HUES64 (cell line): Measurements from ENCODE around the gene HOXD9.
A peak's percentile ranks its signal among the peaks of the same experiment; 100 is the strongest.

Source experiments
- H3K27ac ChIP-seq: 2 replicates; pipeline ENCODE4 v1.7.0; 2013; ENCODE audit warnings: low read depth, low read length, inconsistent platforms
- H3K27me3 ChIP-seq: 2 replicates; pipeline ENCODE4 v1.6.1; 2013; ENCODE audit warnings: mild to moderate bottlenecking, low read length; ENCODE audit not compliant: insufficient read depth
- H3K36me3 ChIP-seq: 2 replicates; pipeline ENCODE4 v1.6.1; 2013; ENCODE audit warnings: mild to moderate bottlenecking, low read length; ENCODE audit not compliant: insufficient read depth
- H3K4me1 ChIP-seq: 2 replicates; pipeline ENCODE4 v1.6.1; 2013; ENCODE audit warnings: mild to moderate bottlenecking, low read length, moderate library complexity; ENCODE audit not compliant: insufficient read depth
- H3K4me3 ChIP-seq: 2 replicates; pipeline ENCODE4 v1.5.1; 2013; ENCODE audit warnings: mild to moderate bottlenecking, low read length, moderate library complexity
- H3K9ac ChIP-seq: 2 replicates; pipeline ENCODE4 v1.6.1; 2013; ENCODE audit warnings: mild to moderate bottlenecking, low read depth, low read length
- H3K9me3 ChIP-seq: 2 replicates; pipeline ENCODE4 v1.6.1; 2013; ENCODE audit warnings: low read depth, low read length; ENCODE audit not compliant: insufficient read depth
- WGBS: fragments of 150-250, 120-280 bp; methylation state at CpG from one replicate; pipeline ENCODE4 v1.1.7; 2013; ENCODE audit warnings: missing lambda C conversion rate; 5-methylcytosine and 5-hydroxymethylcytosine counted together

Gene HOXD9

DNA sequence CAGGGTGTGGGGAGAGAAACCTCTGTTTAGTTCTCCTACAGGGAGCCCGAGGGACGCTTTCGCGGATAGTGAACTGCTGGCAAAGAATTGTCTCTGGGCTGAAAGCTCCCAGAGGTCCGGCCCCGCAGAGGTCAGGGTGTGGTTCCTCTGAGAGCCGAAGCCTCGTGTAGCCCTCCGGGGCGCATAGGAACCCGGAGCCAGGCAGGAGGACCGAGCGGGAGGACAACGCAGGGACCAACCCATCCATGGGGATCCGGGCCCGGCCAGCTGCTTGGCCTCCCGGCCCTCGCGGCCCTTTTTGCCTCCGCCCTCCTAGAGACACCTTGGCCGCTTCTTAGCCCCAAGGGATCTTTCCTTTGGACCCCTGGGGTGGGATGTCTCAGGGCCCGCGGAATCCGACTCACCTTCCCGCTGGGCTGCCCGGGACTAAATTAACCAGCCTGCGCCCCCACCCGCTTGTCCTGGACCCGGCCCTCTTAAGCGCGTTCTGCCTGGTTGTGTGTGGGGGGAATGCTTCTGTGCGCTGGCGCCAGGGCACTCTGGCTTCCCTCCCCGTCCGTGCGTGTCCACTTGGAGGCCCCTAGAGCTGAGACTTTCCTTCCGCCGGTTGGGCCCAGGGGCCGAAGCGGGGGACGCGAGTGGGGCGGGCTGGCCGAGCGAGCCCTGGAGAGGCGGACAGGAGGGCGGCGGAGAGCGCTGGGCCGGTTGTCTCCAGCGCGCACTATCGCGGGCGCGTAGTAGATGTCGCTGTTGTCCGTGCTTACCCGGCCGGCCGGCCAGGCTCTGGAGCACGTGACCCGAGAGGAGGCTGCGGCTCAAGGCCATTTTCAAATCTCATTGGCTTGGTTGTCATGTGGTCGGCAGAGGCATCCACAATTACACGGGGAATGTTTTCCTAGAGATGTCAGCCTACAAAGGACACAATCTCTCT is 6.4 kb upstream of the HOXD9 start, which contains the start of gene HOXD10:
TSS of gene HOXD10 (plus strand) at position 896 of the 931 bp plus-strand sequence. CDS start 56 bp downstream, outside the sequence.
- Histone ChIP-seq H3K36me3 (no peaks in the 10 kb centered on the region), H3K9ac (no peak within 1 kb of the TSS), H3K4me1 (peaks cover 4% of the 10 kb centered on the region; the same call in 1 of the 2 replicates), H3K27ac (no peak within 1 kb of the TSS), H3K27me3 (peaks cover 100% of the 10 kb centered on the region), H3K4me3 (no peak within 1 kb of the TSS), H3K9me3 (peaks cover 7% of the 10 kb centered on the region; the same call in 1 of the 2 replicates)
- 4% methylated on average over 66 of the region's 66 CpGs for WGBS

DNA sequence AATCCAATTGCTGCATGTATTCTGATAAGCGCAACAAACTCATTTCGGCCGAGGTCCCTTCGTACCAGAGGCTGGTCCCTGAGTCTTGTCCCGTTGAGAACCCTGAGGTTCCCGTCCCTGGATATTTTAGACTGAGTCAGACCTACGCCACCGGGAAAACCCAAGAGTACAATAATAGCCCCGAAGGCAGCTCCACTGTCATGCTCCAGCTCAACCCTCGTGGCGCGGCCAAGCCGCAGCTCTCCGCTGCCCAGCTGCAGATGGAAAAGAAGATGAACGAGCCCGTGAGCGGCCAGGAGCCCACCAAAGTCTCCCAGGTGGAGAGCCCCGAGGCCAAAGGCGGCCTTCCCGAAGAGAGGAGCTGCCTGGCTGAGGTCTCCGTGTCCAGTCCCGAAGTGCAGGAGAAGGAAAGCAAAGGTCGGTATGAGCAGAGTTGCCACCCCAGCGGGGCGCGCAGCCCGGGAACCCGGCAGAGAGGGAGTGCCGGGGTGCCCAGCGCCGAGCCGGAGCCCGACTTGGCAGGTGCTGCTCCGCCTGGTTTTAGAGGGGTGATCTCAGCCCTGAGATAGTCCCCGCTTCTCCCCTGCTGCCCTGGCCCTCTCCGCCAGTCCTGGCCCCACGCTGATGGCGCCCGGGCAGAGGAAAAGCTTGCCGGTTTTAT is 5.2 kb upstream of the HOXD9 start:
- no peak overlapping the region for H3K4me3 ChIP-seq
- no peak overlapping the region for H3K9ac ChIP-seq
- H3K4me1 ChIP-seq = peaks cover 4% of the 10 kb centered on the region; the same call in 1 of the 2 replicates
- WGBS = 72% methylated on average over 40 of the region's 40 CpGs
- H3K36me3 ChIP-seq = no peaks in the 10 kb centered on the region
- no peak overlapping the region for H3K27ac ChIP-seq
- peaks cover 100% of the 10 kb centered on the region for H3K27me3 ChIP-seq
- H3K9me3 ChIP-seq = peaks cover 7% of the 10 kb centered on the region; the same call in 1 of the 2 replicates

DNA sequence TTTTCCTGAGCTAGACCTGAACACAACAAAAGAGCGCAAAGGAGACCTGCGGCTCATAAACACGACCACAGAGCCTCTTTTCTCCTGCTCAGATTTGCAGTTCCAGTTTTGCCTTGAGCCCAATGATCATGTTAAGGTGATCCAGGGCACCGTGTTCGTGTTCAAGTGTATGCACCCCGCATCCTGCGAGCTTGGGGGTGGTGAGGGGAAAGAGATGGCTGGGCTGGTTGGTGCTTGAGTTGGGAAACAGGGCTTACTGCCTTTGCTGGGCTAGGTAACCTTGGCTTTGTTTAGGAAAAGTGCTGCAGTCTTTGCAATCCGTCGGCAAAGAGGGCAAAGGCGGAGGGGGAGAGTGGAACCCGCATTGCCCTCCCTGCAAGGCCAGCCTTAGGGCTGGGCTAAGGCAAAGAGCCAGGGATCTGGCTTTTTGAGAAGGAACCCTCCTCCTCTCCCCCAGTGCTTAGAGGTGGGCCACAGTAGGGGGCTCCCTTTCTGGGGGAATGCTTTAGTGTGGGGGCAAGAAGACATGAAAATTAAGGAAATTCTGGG is 4.6 kb upstream of the HOXD9 start:
- Histone ChIP-seq H3K9me3 (peaks cover 7% of the 10 kb centered on the region; the same call in 1 of the 2 replicates), H3K27me3 (peaks cover 100% of the 10 kb centered on the region), H3K9ac (no peak overlapping the region), H3K4me3 (no peak overlapping the region), H3K36me3 (no peaks in the 10 kb centered on the region), H3K27ac (no peak overlapping the region), H3K4me1 (peaks cover 4% of the 10 kb centered on the region; the same call in 1 of the 2 replicates)
- WGBS = 54% methylated on average over 11 of the region's 11 CpGs

DNA sequence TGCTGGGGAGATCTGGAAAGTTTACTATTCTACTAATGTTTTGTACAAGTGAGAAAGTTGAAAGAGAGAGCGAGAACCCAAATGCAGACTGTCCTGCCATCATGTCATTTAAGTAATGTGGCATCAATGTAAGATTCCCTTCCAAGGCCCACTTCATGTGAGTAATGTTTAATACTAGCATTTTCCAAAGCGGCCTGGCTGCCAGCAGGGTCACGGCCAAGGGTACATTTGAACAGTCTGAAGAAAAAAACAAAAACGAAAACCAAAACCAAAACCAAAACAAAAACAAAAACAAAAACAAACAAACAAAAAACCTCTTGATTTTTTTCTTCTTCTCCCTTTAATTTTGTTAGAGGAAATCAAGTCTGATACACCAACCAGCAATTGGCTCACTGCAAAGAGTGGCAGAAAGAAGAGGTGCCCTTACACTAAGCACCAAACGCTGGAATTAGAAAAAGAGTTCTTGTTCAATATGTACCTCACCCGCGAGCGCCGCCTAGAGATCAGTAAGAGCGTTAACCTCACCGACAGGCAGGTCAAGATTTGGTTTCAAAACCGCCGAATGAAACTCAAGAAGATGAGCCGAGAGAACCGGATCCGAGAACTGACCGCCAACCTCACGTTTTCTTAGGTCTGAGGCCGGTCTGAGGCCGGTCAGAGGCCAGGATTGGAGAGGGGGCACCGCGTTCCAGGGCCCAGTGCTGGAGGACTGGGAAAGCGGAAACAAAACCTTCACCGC is 3.7 kb upstream of the HOXD9 start:
- Histone ChIP-seq H3K27ac (no peak overlapping the region), H3K36me3 (no peaks in the 10 kb centered on the region), H3K4me1 (peaks cover 4% of the 10 kb centered on the region; the same call in 1 of the 2 replicates), H3K4me3 (no peak overlapping the region), H3K9ac (no peak overlapping the region), H3K27me3 (peaks cover 100% of the 10 kb centered on the region), H3K9me3 (peaks cover 7% of the 10 kb centered on the region; the same call in 1 of the 2 replicates)
- WGBS = 13% methylated on average over 24 of the region's 24 CpGs

DNA sequence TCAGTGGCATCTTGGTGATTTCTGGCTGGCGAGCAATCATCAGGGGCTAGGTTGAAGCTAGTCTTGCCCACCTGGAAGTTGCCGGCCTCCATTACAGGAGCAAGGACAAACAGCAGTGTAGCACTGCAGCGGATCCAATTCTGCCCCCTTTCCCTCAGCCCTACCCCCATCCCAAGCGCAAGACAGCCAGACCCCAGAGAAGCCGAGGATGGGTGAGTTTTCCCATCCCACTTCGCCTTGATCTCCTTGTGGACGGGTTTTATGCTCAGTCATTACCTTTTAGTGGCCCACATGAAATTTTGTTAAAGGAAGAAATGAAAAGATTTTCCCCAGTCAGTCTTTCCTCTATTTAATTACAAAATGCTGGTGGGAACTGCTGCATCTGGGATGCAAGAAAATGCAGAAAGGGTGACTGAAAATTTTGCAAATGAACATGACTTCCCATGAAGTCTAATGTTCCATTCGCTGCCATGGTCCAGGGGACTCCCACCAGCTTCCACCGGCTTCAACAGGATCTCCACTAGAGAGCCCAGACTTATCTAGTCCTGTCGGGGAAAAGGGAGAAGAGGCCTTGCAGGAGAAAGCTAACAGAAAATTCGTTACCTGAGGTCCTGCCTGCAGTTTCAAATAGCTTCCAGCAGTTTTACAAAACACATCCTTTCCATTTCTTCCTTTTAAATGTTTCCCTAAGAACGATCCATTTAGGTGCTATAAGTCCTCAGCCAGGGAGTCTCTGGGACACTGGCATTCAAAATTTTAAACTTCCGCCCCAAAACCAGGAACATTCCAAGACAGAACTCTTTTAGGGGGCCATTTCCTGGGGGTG is 1.9 kb upstream of the HOXD9 start:
- 11% methylated on average over 12 of the region's 13 CpGs for WGBS
- H3K27ac ChIP-seq = no peak overlapping the region
- H3K9ac ChIP-seq = no peak overlapping the region
- H3K4me1 ChIP-seq = no peaks in the 10 kb centered on the region; the same call in 1 of the 2 replicates
- H3K36me3 ChIP-seq = no peaks in the 10 kb centered on the region
- H3K27me3 ChIP-seq = peaks cover 100% of the 10 kb centered on the region
- H3K9me3 ChIP-seq = peaks cover 7% of the 10 kb centered on the region; the same call in 1 of the 2 replicates
- H3K4me3 ChIP-seq = no peak overlapping the region

DNA sequence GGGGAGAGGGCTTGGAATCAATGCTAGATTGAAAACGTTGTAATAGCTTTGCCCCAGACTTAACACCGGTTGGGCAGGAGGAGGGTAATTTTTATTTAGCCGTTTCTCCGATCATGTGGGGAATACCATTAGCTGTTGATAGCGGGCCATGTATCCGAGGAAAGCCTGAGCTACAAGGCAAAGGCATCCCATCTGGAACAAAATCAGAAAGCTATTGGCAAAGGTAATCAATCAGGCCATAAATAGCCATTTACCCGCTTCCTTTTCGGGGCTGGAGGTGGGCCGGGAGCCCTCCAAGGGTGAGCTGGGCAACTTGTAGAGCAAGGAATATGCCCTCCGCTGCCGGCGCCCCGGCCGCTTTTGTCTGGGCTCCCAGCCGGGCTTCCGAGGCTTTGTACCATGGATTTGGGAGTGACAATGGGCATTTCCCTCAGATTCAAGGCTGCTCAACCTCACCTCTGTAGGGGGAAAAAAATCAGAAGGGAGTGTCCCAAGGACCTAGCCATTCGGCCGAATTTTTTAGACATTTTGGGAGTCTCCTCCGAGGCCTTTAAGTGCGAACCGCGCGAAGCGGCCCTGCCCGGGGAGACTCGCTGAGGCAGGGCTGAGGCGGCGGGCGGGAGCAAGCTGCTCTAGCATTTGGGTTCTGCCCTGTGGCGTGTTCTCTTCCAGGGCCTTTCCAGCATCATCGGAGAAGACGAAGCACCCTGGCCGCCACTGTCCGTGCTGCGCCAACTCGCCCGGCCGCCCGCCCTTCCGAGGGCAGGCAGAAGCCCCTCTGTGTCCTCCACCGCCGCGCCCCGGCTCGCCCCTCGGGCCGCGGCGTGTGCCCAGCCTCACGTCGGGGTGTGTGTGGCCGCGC is 1.1 kb upstream of the HOXD9 start:
- H3K36me3 ChIP-seq = no peaks in the 10 kb centered on the region
- no peaks in the 10 kb centered on the region; the same call in 1 of the 2 replicates for H3K4me1 ChIP-seq
- H3K4me3 ChIP-seq = no peak overlapping the region
- H3K27me3 ChIP-seq = peaks cover 100% of the 10 kb centered on the region
- H3K27ac ChIP-seq = no peak overlapping the region
- WGBS = 5% methylated on average over 53 of the region's 53 CpGs
- no peak overlapping the region for H3K9ac ChIP-seq
- H3K9me3 ChIP-seq = peaks cover 7% of the 10 kb centered on the region; the same call in 1 of the 2 replicates

DNA sequence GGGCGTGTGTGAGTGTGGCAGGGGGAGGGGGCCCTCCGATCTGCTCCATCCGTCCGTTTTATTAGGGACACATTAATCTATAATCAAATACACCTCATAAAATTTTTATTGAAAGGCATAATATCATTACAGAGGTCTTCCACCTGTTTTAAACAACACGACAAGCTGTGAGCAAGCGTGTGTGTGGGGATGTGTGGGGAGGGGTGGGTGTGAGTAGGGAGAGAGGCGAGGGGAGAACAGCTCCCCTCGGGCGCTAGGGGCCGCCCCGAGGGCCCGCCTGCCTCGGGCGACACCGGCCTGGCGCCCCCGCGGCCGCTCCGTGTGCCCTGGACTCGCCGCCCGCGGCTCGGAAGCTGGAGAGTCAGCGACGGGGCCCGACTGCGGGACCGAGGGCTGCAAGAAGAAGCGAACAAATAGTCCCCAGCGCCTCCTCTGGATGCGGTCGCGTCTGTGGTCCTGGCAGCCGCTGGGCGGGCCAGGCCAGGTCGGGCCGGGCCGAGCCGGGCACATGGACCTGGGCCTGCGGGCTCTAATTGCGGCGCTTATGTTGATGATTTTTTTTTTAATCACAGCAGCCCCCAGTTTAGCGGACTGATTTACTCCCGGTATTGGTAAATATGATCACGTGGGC is 352 bp upstream of the HOXD9 start:
- no peaks in the 10 kb centered on the region for H3K36me3 ChIP-seq
- WGBS = under 1% methylated on average over 44 of the region's 47 CpGs
- no peak overlapping the region for H3K27ac ChIP-seq
- no peak overlapping the region for H3K9ac ChIP-seq
- H3K27me3 ChIP-seq = peaks cover 100% of the 10 kb centered on the region
- peak overlapping the region; percentile 36 for H3K4me3 ChIP-seq
- H3K9me3 ChIP-seq = peaks cover under 1% of the 10 kb centered on the region; the same call in 1 of the 2 replicates
- H3K4me1 ChIP-seq = no peaks in the 10 kb centered on the region; the same call in 1 of the 2 replicates

DNA sequence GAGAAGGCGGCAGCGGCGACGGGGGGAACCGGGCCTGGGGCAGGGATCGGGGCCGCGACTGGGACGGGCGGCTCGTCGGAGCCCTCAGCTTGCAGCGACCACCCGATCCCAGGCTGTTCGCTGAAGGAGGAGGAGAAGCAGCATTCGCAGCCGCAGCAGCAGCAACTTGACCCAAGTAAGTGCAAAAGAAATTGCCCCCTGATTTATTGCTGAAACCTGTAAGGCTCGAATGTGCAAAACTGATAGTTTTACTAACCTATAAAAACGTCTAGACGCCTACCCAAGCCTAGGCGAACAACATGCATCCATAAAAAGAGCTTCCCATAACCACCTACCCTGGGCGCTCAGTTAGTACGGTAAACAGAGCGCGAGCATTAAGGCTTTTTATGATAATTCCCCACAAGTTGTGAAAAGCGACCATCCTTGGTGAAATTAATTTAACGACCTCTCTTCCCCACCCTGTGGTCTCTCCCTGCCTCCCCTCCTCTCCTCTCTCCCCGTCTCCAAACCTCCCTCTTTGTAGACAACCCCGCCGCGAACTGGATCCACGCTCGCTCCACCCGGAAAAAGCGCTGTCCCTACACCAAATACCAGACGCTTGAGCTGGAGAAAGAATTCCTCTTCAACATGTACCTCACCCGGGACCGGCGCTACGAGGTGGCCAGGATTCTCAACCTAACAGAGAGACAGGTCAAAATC is 1.0 kb downstream of the HOXD9 start:
- Histone ChIP-seq H3K36me3 (no peaks in the 10 kb centered on the region), H3K27ac (no peak overlapping the region), H3K9me3 (no peaks in the 10 kb centered on the region), H3K4me1 (peaks cover 7% of the 10 kb centered on the region; the same call in 1 of the 2 replicates), H3K4me3 (no peak overlapping the region), H3K27me3 (peaks cover 100% of the 10 kb centered on the region), H3K9ac (no peak overlapping the region)
- 3% methylated on average over 40 of the region's 40 CpGs for WGBS
